Right lobe of liver (tissue), 4 donors: ENCODE data around the gene MSH2.

Source experiments
- CTCF ChIP-seq, 4 donors: fragments of 200-600 bp in 3 of 4; fragments of 450-650 bp in 1 of 4; IDR thresholded peaks; one replicate each; pipeline versions ENCODE4 v1.5.1 to v1.8.0; 2016 to 2022; ENCODE audit warnings: antibody characterized with exemption in 4 of 4, mild to moderate bottlenecking in 2 of 4
- POLR2A ChIP-seq: fragments of 450-650 bp; IDR thresholded peaks from one replicate; pipeline ENCODE4 v1.6.1; 2017; ENCODE audit warnings: antibody characterized with exemption, mild to moderate bottlenecking
- donor health status: DM: no; HTN: no; CAD: no.
- donor health status: DM: no; HTN: no; CAD: no.
- donor health status: DM: no; HTN: yes; CAD: no.

- no peak for TF ChIP-seq CTCF (IDR thresholded peaks at IDR 0.05)
- no peak for TF ChIP-seq POLR2A
These were observed 109.7 kb downstream of the MSH2 start for GRCh38 chr2:47512581-47513083.
